NCI-H1694 (cell line): Measurements from ENCODE around the gene WT1.

ENCODE experiments used
- DNase-seq: peaks from one replicate; lab custom pipeline; 2025; lab: John Stamatoyannopoulos, UW

WT1 gene

GRCh38 chr11:32421992-32422391, 13.3 kb downstream of the WT1 start:
- no peak for DNase-seq

DNA sequence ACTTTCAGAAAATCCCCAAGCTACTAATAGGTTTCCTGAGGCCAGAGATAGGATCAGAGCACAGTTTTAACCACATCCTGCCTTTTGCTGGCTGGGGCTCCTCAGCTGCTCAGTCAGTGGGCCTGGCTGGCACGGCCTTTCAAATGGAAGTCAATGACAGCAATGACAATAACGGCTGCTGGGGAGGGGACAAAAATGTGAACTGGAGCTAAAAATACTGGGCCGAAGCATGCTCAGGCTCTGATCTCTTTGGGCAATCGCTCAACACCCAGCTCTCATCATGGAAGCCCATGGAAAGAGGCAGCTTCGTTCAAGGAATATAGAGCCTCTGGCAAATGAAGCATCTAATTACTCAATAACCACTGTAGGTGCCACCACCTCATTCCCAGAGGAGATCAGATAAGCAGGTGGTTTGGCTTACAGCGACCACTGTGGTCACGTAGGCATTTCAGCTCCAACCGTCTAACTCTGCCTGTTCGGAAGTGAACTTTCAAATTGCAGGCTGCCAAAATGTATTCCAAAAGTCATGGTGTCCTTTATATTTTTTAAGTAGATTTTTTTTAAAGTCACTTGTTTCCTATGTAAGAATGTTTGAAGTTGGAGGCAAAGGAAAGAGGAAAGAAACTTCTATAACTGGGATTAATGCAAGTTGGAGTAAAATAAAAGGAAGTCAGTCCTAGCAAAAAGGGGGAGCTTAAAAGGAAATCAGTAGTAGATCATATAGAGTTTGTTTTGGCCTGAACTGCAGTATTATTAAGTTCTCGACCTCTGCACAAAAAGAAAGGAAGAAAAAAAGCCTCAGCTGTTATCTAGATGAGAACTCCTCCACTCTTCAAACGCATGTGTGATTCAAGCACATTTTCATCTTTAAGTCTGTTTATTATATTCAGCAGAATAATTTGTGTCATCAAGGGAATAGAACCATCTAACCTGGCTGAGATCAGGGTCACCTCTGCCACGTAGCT, 14.1 kb downstream of the WT1 start:
- no peak for DNase-seq

DNA sequence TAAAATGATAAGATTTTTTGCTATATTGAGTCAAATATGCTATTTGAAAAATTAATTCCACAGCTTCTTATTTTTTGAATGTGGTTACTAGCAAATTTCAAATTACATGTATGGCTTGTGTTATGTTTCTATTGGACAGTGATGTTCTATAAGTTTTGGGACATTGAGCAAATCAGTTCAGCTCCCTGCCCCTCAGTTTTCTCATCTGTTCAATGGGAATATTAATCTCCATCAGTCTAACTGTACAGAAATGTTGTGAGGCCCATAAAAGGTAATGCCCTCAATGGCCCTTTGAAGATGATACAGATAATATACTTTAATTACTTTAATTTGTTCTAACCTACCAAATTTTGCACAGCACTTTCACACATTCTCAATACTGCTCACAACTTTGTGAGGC, 15.2 kb downstream of the WT1 start:
- no peak for DNase-seq

GRCh38 chr11:32418836-32419235, 16.5 kb downstream of the WT1 start:
- DNase-seq, result no peak

GRCh38 chr11:32417806-32418205, 17.5 kb downstream of the WT1 start:
- no peak for DNase-seq

DNA sequence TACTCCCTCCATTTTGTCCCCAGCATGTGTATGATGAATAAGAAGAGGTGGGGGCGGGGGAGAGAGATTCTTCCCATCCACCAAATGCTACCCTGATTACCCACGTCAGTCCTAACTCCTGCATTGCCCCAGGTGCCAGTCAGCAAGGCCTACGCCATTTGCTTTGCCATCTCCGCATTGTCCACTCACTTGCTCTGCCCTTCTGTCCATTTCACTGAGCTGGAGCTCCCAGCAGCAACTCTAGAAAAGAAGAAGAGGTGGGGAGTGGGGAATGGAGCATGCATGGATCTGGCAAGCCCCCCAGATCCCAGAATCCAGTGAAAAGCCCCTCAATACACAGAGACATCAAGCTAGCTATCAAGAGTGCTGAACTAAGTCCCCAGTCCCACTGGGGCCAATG, 19.0 kb downstream of the WT1 start:
- DNase-seq, result no peak

DNA sequence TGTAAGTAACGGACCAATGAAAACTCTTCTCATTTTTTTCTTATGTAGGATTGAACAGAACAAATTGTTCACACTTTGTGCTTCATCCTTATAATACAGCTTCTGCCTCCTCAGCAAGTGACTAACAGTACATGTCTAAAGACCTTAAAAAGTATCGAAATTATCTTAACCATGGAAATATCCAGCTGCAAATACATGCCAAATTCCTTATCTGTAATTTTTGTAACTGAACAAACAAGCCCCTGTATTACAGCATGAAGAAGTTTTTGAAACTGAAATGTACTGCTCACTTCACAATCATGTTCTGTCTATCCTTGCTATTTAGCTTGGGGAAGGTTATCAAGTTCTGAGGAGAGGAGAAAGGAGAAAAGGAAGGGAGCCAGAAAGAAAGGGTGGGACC, 20.4 kb downstream of the WT1 start:
- no peak for DNase-seq

- DNase-seq, result no peak
Observed at GRCh38 chr11:32411942-32412615, 23.3 kb downstream of the WT1 start.

DNA sequence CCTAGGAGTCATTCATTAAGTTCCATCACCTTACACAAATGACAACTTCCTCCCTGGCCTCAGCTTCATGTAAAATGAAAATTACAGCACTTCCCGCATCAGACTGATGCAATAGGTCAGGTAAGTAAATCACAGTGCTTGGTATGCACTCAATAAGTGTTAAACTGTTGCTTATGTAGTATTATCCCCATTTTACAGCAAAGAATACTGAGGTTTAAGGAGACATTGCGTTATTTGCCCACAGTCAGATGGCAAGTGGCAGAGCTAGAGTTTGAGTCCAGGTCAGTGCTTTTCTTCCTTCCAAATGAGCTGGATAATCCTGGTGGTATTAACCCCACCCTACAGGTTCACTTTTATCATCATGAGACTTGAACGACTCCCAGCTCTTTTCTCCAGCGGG, 29.7 kb downstream of the WT1 start:
- no peak for DNase-seq

DNA sequence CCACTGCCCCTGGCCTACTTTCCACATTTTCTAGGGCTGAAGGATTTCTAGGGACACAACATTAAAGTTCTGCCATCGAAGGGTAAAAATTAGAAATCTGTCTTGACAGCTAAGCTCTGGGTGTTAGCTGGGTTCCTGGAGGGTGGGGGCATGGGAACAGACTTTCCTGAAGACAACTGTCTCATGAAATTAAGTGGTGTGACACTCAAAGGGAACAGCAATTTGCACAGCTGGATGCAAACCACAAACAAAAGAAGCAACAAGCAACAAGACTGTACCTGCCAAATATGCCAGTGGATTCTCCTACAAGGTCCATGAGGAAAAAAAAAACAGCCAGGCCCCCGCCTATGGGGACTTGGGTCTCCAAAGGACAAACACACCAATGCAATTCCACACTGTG, 32.5 kb downstream of the WT1 start:
- DNase-seq, result no peak

DNA sequence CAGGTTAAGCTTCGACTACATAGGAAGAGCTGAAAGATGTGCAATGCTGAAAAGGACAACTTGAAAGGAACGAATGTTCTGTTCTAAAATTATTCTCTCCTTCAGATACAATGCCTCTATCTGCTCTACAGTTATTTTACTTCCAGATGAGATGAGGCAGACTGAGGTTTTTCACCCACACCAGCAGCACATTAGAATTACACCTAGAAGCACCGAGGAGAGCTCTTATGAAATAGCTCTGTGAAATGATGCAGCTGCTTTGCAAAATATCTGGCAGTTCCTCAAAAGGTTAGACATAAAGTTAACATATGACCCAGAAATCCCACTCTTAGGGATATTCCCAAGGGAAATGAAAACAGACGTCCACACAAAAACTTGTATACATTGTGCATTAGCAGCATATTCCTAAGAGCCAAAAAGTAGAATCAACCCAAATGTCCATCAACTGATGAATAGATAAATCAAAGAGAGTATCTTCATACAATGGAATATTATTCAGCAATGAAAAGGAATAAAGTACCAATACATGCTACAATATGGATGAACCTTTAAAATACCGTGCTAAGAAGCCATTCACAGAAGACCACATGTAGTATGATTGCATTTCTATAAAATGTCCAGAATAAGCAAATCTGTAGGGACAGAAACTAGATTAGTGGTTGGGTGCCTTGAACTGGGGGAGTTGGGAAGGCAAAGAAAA, 34.5 kb downstream of the WT1 start:
- DNase-seq, result no peak

DNA sequence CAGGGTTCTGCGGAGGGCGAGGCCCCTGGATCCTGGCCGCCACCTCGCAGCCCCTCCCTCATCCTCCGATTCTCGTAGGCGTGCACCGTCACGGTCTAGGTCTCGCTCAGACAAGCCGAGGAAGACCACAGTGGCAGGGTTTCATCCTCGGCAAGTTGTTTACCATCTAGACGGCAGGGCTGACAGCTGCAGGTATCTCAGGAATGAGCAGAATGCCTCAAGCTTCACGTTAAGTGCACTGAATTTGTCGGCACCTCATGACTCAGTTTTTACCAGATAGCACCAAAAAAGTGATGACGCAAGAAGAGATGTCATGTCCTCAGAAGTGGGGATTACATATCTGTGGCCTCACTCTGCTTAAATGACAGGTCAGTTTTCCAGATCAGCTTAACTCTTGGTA, 35.1 kb downstream of the WT1 start:
- DNase-seq, result no peak

GRCh38 chr11:32396991-32397390, 38.3 kb downstream of the WT1 start:
- DNase-seq, result no peak

GRCh38 chr11:32396331-32396730, 39.0 kb downstream of the WT1 start:
- DNase-seq, result no peak

GRCh38 chr11:32395127-32395526, 40.2 kb downstream of the WT1 start:
- DNase-seq, result no peak

GRCh38 chr11:32392840-32393239, 42.5 kb downstream of the WT1 start:
- no peak for DNase-seq

GRCh38 chr11:32391956-32392553, 43.3 kb downstream of the WT1 start:
- no peak for DNase-seq

GRCh38 chr11:32391479-32391878, 43.9 kb downstream of the WT1 start:
- no peak for DNase-seq

DNA sequence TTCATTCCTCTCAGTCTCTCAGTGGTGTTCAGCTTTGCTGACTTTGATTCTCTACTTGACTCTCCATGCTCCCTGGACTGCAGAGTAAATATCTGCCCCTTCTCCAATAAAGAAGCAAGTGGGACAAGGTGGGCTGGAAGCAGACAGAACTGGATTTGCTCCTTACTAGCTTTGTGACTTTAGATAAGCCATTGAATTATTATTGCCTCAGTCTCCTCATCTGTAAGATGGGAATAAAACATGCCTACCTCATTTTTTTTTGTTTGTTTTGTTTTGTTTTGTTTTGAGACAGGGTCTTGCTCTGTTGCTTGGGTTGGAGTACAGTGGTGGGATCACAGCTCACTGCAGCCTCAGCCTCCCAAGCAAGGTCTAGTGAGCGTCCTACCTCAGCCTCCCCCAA, 44.6 kb downstream of the WT1 start:
- no peak for DNase-seq

DNA sequence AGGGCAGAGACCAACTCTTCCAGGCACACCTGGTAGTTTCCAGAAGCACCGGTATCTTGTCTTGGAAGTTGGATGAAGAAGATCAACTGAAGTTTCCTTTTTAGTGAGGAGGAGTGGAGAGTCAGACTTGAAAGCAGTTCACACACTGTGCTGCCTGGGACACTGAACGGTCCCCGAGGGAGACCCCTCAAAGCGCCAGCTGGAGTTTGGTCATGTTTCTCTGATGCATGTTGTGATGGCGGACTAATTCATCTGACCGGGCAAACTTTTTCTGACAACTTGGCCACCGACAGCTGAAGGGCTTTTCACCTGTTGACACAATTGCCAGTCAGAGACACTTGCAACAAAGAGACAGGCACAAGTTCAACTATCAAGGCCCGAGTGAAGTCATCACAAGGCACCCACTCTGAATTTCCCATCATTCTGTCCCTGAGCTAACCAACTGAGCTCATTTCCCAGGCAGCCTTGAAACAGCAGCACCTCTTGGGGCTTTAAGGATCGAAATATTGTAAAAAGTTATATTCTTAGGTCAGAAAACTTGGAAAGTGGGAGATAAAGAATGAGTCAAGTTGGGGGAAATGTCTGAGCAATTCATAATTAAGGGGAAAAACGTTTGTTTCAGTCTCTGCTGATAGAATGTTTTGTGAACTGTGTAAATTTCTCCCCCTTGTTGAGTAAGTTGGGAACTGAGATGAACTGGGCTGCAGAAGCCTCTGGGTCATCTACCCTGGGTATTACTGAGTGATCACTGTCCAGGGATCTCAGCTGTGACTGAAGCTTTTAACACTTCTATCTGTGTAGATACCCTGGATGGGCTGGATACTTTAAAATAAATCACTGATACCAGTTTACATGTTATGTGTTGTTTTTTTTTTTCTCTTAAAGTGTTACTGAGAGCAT, 46.2 kb downstream of the WT1 start:
- DNase-seq, result no peak

DNA sequence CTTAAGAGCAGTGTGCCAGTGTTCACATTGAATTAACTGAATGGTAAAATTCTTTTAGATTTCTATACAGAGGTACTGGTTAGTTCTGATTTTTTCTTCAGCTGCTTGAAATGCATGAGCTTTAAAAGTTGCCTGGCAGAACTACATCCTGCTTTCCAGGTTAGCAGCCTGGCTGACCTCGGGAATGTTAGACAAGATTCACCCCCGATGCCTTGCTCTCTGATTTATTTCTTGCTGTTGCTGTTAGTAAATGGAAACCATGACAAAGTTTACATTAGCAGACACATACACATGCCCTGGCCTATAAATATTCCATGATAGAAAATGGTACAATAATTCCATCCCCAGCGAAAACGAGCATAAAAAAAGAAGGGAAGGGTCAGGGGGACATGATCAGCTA, 47.0 kb downstream of the WT1 start:
- no peak for DNase-seq
